NCI-H187 (cell line): ENCODE measurements around the gene GFPT1.
A peak's percentile ranks its signal among the peaks of the same experiment; 100 is the strongest.

Experiments used
- DNase-seq, 2 experiments: peaks; one replicate each; lab custom pipeline; 2025; lab: John Stamatoyannopoulos, UW

GFPT1 gene

DNA sequence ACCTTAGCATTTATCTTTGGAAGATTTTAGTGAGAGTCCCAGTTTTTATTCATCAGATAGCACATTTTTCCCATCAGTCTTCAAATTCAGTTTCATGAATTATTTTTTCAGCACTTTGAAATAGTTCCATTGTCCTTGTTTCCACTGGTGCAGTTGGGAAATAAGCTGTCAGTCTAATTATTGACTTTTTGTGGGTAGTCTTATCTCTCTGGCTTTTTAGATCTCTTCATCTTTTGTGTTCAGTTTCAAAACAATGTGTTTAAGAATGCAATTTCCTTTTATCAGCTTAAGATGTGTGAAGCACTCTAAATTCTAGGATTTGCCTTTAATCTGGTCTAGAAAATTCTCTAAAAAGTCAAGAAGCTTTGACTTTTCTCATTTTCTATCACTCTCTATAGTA, 70.5 kb downstream of the GFPT1 start:
- no peak for DNase-seq

DNA sequence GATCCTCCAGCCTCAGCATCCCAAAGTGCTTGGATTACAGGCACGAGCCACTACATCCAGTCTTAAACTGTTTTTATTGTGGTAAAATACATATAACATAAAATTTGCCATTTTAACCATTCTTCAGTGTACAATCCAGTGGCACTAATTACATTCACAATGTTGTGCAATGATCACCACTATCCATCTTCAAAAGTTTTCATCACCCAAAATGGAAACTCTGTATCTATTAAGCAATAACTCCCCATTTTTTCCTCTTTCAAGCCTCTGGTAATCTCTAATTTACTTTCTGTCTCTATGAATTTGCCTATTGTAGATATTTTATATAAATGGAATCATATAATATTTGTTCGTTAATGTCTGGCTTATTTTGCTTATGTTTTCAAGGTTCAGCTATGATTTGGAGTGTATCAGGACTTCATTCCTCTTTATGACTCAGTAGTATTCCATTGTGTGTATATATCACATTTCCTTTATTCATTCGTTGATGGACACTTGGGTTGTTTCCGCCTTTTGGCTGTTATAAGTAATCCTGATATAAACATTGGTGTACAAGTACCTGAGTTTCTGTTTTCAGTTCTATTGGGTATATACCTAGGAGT, 71.8 kb downstream of the GFPT1 start:
- no peak for DNase-seq

DNA sequence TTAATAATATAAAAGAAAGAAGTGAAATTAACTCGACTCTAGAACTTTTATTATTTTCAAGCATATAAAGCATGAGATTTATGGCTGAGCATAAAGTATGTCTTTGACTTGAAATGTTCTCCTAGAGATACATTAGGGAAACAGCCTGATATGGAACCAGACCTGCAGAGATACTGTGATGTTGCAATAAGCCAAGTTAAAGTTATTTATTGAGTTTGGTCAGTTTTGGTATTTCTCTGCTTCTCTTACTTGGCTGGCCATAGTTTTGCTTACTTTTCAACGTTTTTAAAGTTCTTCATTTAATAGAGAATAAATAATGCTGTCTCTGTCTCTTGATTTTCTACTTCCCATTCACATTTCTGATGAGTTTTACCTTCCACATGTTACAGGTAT, 76.0 kb downstream of the GFPT1 start:
- DNase-seq = no peak

DNA sequence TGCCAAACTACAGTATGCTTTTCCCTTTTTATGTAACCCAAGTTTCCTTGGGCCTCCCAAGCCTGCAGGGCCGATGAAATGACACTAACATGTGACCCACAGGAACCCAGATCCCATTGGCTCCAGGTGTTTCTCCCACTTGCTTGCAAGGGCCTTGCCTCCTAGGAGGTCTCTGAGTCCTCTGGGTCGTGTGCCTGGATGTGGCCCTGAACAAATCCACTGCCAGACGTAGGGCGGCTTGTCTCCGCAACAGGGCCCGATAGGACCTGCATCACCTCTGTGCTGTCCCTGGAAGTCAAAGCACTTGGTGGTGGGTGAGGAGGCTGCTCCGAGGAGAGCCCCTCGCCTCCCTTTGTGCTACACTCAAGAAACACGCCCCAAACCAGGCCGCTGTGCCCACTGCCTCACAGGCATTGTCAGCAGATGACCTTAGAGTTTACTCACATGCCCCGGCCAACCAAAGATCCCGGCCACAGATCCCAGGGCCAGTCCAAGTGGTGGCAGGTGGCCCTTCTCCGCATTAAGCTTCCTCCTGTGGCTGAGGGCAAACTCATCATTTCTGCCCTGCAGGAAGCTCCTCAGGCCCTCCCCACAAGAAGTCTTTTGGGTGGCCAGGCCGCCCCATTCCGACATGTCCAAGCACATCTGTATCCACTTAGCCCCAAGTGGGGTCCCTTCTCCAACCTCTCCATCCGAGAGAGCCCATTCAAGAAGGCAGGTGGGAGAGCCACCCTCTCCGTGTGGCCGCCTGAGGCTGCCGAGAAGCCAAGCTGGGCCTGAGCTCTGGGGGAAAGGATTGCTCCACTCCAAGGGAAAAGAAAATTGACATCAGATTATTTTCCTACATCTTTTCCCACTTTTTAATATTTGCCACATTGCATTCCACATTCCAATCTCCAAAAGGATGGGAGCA, 76.7 kb downstream of the GFPT1 start:
- DNase-seq = no peak

DNA sequence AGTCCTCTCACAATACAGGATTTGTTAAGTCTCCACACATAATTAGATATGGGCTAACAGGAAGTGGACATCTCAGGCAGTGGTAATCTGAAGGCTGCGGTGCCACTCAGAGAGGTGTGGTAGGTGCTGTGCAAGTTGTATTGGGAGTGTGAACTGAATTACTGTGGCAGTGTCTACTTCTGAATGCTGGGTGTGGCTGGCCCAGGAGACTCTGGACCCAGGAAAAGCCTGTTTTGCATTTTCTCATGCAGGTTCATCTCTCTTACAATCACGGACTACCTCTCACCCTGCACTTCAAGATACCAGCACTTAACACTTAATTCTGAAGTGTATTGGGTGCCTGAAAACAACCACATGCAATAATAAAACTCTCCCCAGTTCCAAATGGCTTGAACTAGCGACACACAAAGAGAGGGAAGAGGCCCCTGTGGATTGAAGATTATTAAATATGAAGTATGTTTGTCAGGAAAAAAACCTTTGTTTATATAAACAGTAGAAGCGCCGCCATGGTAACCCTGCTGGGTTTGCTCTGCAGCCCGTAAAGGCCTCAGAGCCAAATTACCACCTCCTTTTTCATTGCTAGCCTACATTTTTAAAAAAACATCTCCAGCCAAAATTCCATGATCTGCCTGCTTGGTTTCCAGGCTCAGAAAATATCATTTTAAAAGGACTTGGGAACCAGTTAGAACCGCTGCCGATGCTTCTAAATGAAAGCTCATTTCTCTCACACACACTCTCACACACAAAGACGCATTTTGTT, 77.5 kb downstream of the GFPT1 start:
- no peak for DNase-seq

DNA sequence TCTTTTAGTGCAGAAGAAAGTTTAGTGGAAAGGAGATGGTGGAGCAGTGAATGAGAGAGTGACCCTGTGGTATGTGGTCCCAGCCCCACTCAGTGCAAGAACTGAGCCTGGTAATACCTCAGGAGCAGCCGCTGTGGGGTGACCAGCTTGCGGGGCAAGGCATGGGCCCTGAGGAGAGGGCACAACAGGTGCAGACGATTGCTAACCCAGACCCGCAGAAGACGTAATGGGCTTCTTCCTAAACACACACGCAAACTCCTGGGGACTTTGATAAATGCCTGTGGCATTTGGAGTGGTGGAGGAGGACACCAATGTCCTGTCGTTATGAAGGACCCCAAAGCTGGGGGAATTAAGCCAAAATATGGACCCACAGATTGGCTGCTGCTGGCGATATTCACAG, 78.7 kb downstream of the GFPT1 start:
- no peak for DNase-seq

DNA sequence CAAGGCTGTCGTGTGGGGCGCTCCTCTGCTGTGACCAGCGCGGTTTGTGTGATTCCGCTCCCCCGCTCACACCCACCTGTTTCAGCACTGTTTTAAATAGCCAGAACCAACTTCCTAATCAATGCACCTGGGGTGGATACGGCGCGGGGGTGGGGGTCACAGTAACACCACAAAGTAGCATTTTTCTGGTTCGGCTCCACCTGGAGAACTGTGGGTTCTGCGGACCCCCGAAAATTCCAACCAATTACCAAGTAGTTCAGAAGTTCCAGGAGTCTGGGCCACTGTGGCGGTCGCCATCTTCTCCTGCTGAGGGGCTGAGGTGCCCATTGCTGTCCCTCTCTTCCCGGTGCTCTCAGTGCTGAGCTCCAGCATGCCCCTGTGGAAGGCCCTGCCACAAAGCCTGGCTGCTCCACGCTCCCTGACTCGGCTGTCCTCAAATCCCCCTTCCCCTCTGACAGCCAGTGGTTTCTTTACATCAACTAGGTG, 79.4 kb downstream of the GFPT1 start:
- DNase-seq = no peak

DNA sequence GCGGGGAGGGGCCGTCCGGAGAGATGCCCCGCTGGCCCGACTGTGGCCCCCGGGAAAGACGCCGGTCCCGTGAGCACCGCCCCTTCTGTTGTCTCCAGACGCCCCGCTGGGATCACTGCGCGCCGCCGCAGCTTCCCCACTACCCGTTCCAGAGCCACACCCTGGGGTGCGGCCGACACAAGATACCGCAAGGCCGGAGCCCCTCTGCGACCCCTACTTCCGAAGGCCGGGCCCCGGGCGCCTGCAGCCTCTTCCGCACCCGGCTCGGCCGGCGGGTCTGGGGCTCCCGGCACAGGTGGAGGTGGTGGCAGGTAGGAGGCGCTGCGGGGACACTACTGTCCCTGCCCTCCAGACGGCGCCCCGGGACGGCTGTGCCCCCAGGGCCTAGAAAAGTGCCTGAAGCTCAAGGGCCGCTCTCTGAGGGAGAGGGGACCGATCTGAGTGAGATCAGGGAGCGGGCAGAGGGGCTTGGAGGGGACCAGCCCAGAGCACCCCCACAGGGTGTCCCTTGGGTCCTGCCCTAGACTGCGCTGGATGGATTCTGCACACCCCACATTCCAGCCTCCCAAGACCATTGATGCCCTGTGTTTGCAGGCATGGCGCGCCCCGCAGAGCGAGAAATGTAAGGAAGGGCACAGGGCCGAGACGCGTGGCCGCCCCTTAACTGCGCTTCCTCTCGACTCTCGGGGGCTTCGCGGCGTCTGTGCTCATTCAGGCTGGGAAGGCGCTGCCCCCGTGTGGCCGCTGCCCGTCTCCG, 80.0 kb downstream of the GFPT1 start:
- peak in 1 of 2 experiments; percentile 31 for DNase-seq

DNA sequence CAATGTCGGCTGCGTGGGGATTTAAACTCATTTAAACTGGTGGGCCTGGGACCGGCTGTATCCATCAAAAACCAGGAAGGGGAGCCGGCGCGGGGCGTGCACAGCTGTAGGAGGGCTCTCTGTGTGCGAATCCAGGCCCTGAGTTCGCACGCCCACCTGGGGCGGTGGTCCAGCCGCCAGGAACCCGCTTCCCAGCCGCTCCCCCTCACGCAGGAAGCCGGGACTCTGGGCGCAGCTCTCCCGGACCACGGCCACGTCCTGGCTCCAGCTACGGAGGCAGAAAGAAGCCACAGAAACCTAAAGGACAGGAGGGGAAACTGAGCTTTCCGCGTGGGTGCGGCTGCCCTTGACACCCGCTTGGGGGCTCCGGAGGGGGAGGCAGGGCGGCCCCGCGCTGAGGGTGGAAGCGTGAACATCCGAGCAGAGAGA, 80.6 kb downstream of the GFPT1 start:
- no peak for DNase-seq

DNA sequence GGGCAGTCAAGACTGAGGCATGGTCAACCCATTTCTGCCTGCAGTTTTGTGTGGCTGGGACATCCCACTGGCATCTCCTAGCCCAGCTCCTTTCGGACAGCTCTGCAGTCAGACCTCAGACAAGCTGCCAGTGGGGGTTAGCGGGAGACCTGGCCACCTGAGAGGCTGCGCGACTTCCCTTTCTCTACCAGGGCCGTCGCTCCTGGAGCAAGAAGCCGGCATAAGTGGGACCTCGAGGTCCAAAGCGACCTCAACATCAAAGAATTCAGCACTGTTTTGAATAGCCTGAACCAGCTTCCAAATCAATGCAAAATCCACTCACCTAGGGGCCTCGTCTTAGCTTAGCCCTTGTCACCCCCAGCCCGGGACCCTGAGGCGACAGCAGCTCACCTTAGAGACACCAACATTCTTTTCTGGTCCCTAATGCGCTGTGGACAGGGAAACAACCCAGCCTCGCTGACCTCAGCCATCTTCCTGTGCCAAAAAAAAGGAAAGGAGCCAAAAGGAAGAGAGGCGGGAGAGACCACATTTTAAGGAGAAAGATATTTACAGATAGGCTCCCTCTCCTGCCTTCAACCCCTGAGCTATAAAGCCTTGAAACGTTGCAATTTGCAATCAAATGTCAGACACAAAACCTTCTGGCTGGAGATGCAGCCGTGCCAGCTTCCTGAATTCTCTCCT, 81.2 kb downstream of the GFPT1 start:
- no peak for DNase-seq

DNA sequence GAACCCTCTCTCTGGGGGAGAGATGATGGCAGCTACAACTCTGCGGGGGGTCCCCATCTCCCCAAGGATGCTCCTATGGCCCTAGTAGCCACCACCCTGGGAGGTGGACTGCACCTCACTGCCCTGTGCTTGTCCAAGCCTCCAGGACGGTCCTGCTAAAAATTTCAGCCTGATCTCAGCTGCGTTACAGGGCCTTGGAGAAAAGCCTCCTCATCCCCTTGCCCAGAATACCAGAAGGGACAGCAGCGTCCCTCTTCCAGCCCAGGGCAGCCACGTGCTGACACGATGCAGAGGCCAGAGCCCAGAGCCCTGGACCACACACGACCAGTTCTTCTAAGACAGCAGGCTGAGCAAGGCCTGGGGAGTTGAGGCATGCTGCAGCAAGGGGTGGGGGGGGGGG, 81.9 kb downstream of the GFPT1 start:
- DNase-seq = no peak

DNA sequence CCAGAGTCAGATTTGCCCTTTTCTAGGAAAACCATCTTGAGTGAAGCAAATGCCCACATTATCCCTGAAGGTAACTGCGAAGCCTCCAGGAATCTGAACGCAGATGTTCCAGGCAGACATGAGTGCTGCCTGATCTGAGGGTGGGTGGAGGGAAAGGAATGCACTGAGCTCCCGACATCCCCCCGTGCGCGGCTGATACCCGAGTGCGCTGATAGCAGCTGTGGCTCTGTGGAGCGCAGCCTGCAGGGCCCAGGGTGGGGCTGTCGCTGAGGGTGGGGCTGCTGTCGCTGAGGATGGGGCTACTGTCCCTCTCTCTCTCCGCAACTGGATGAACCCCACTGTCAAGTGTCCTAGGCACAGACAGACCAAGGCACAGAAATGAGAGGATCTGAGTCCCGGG, 82.4 kb downstream of the GFPT1 start:
- no peak for DNase-seq

DNA sequence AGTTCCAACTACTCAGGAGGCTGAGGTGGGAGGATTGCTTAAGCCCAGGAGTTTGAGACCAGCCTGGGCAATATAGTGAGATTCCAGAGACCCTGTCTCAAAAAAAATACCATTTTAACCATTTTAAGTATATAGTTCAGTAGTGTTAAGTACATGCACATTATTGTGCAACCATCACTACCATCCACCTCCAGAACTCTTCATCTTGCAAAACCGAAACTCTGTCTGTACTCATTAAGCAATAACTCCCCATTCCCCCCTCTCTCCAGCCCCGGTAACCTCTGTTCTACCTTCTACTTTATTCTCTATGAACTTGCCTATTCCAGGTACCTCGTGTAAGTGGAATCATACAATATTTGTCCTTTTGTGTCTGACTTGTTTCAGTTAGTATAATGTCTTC, 86.4 kb downstream of the GFPT1 start:
- DNase-seq = no peak

DNA sequence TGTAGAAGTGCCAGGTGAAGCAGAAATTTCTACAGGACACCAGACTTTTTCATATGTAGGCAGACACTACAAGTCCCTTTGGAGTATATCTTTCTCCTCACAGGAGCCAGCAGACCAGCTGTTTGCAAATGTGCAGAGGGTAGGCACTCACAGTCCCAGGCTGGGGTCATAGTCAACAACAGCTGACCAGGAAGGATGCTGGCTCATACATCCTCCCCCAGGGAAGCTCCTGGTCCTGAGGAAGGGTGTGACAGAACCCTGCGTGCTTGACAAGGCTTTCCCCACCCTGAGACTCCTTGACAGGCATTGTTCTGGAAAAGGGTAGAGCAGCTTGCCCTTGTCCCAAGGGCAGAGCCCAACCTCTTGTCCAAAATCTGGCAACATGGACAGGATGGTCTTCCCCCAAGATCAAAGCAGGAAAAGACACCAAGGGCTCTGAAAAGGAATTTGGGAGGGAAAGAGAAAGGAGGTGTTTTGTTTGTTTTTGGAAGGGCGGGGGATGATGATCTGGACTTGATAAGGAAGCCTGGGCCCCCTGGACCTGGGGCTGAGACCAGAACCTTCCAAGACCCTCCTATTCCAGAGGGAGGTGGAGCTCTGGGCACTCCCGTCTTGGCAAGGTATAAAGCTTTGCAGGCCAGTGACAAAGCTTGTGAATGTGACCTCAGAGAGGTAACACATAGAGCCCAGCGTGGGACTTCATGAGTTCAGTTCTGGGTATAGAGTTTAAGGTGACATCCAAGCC, 87.1 kb downstream of the GFPT1 start:
- no peak for DNase-seq

DNA sequence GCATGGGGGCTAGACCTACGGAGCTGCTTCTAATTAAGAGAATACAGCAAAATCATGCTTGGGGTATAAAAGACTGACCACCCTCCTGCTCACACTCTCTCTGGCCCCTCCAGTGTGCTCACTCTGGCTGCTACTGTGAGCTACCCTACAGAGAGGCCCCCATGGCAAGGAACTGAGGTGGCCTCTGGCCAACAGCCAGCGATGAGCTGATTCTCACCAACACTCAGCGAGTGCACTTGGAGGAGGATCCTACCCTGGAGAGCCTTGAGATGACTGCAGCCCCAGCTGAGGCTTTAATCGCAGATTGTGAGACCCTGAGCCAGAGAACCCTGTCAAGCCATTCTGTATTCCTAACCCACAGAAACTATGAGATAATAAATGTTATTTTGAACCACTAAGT, 88.2 kb downstream of the GFPT1 start:
- DNase-seq = no peak

DNA sequence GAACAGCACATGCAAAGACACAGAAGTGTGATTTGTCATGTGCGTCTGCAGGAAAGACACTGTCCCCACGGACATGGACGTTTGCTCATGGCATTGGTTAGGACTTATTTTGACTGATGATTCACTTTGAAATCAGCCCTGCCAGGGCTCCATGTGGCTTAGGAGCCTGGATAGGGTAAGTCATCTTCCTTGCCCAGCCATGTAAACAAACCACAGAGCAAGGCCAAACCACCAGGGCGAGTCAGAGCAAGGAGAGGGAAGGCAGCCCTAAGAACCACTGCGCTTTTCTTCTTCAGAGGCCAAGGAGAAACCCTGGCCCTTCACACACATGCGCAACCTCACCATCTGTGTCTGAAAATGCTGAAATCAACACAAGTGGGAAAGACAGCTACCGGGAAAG, 88.8 kb downstream of the GFPT1 start:
- DNase-seq = no peak

DNA sequence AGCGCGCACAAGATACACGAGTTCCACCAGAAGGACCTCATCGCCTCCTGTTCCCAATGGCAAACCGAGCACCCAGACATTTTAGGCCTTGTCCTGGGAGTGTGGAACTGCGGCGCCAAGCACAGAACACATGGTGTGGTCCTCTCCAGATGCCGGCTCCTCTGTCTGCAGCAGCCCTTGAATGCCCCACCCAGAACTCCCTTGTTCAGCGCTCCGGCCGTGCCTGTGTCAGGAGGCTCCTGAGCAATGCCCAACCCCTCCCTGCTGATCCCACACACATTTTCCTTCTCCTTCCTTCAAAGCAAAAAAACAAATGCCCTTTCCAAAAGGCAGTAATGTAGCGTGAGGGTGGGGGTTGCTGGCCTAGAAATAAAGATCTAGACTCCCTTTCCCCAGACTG, 89.8 kb downstream of the GFPT1 start:
- DNase-seq = peak in 1 of 2 experiments; percentile 43

DNA sequence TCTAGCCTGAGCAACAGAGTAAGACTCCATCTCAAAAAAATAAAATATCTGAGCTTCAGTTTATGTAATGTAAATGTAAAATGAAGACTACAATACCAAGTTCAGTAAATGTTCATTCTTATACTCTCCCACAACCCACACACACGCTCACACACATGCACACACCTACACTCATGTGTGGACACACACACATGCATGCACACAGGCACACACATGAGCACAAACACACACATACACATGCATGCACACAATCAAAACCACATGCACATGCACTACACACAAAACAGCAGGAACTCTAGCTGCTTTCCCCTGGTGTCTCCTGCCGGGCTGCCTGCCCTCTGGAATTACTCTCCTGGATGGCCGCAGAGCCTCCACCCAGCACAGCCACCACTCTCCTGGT, 90.6 kb downstream of the GFPT1 start:
- no peak for DNase-seq

DNA sequence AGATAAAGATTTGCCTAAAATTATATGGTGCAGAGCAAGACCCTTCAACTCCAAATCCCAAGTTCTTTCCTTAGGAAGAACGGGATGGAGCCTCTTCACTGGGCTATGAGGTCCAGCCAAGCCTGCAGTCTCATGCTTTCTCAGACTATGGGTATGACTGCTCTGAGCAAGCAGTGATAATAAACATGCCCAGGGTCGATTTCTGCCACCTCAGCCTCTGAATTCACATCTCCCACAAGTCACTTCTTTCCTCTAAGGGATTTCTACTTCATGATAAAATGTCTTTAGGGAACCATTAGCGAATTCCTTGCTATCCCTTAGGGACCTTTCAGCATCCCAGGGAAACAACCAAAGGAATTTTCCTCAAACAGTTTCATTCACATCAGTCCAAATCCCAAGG, 94.8 kb downstream of the GFPT1 start:
- DNase-seq = no peak

DNA sequence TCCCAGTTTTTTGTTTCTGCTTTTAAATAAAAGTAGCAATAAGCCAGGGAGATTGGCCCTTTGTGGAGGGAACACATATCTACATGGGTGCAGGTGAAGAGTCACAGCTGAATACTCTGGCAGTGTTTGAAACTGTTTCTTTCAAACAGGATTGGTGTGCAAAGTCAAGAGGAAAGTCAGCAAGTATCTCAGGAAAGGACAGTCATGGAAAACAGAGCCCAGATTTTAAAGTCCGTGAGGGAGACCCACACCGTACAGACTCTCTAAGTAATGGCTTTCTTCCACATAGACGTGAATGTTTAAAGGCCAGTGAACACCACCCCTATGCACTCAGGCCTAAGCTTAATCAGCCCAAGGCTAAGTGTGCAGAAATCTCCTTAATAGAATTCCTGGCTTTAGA, 95.3 kb downstream of the GFPT1 start:
- no peak for DNase-seq
